ENCODE results near the gene PTPRK. TPM values are rescaled to one million over a fixed set of nuclear protein-coding genes. Genes with fewer than 3 reads are reported as not detected.

PTPRK gene
- total and polyA plus RNA-seq, 5 donors, result 9.6 to 45.7 (median 42.7) TPM

GRCh38 chr6:128412680-128413079 is 107.7 kb downstream of the PTPRK start:
- WGBS, result 81% methylated on average over 4 of the region's 4 CpGs

GRCh38 chr6:128410584-128410983 is 109.8 kb downstream of the PTPRK start:
- Histone ChIP-seq H3K9me3 (ENCODE audit: control insufficient read depth, low read length) (no peaks in the 10 kb centered on the region), H3K27ac (ENCODE audit: low read length) (no peak overlapping the region), H3K4me3 (ENCODE audit: low read length) (no peak overlapping the region), H3K27me3 (ENCODE audit: control insufficient read depth, insufficient read depth) (no peaks in the 10 kb centered on the region), H3K4me1 (ENCODE audit: control insufficient read depth, insufficient read depth, low read length) (peaks cover 3% of the 10 kb centered on the region)
- WGBS, result 80% methylated on average over 4 of the region's 4 CpGs
- intact Hi-C loops (cut with DNase I), result no loop called here
- no peak for DNase-seq
- no peak for ATAC-seq

More at GRCh38 chr6:128412680-128413079, 107.7 kb downstream of the PTPRK start:
- ATAC-seq (no peak), DNase-seq (no peak)
- Histone ChIP-seq H3K4me3 (ENCODE audit: low read length) (no peak overlapping the region), H3K4me1 (ENCODE audit: control insufficient read depth, insufficient read depth, low read length) (peaks cover 3% of the 10 kb centered on the region), H3K27me3 (ENCODE audit: control insufficient read depth, insufficient read depth) (no peaks in the 10 kb centered on the region), H3K9me3 (ENCODE audit: control insufficient read depth, low read length) (no peaks in the 10 kb centered on the region), H3K27ac (ENCODE audit: low read length) (no peak overlapping the region)
- intact Hi-C loops (cut with DNase I), result no loop called here

GRCh38 chr6:128409003-128409402 is 111.4 kb downstream of the PTPRK start:
- Histone ChIP-seq H3K9me3 (ENCODE audit: control insufficient read depth, low read length) (no peaks in the 10 kb centered on the region), H3K4me1 (ENCODE audit: control insufficient read depth, insufficient read depth, low read length) (peaks cover 3% of the 10 kb centered on the region), H3K27ac (ENCODE audit: low read length) (no peak overlapping the region), H3K4me3 (ENCODE audit: low read length) (no peak overlapping the region), H3K27me3 (ENCODE audit: control insufficient read depth, insufficient read depth) (no peaks in the 10 kb centered on the region)
- ATAC-seq, result no peak
- intact Hi-C loops (cut with DNase I), result no loop called here
- DNase-seq, result no peak
- 69% methylated on average over 1 of the region's 1 CpG for WGBS

- Histone ChIP-seq H3K9me3 (ENCODE audit: control insufficient read depth, low read length) (no peaks in the 10 kb centered on the region), H3K27me3 (ENCODE audit: control insufficient read depth, insufficient read depth) (no peaks in the 10 kb centered on the region), H3K27ac (ENCODE audit: low read length) (no peak overlapping the region), H3K4me1 (ENCODE audit: control insufficient read depth, insufficient read depth, low read length) (peaks cover 3% of the 10 kb centered on the region), H3K4me3 (ENCODE audit: low read length) (no peak overlapping the region)
- ATAC-seq, result no peak
- WGBS, result 100% methylated on average over 1 of the region's 1 CpG
- intact Hi-C loops (cut with DNase I), result no loop called here
- DNase-seq, result no peak
Measured at GRCh38 chr6:128406453-128406852, 113.9 kb downstream of the PTPRK start.

GRCh38 chr6:128403618-128404444 is 116.6 kb downstream of the PTPRK start:
- Histone ChIP-seq H3K4me3 (ENCODE audit: low read length) (no peak overlapping the region), H3K27ac (ENCODE audit: low read length) (no peak overlapping the region), H3K9me3 (ENCODE audit: control insufficient read depth, low read length) (no peaks in the 10 kb centered on the region), H3K4me1 (ENCODE audit: control insufficient read depth, insufficient read depth, low read length) (no peaks in the 10 kb centered on the region), H3K27me3 (ENCODE audit: control insufficient read depth, insufficient read depth) (no peaks in the 10 kb centered on the region)
- ATAC-seq (no peak), DNase-seq (no peak)
- WGBS, result 94% methylated on average over 4 of the region's 4 CpGs
- intact Hi-C loops (cut with DNase I), result no loop called here

GRCh38 chr6:128400875-128401274 is 119.5 kb downstream of the PTPRK start:
- DNase-seq (no peak), ATAC-seq (no peak)
- no peak overlapping the region for H3K27ac ChIP-seq (ENCODE audit: low read length)
- H3K4me3 ChIP-seq (ENCODE audit: low read length), result no peak overlapping the region
- 67% methylated on average over 4 of the region's 4 CpGs for WGBS
- H3K27me3 ChIP-seq (ENCODE audit: control insufficient read depth, insufficient read depth), result no peaks in the 10 kb centered on the region
- no peaks in the 10 kb centered on the region for H3K9me3 ChIP-seq (ENCODE audit: control insufficient read depth, low read length)
- peaks cover 2% of the 10 kb centered on the region for H3K4me1 ChIP-seq (ENCODE audit: control insufficient read depth, insufficient read depth, low read length)
- intact Hi-C loops (cut with DNase I), result no loop called here

GRCh38 chr6:128397996-128398395 is 122.4 kb downstream of the PTPRK start:
- peaks cover 2% of the 10 kb centered on the region for H3K4me1 ChIP-seq (ENCODE audit: control insufficient read depth, insufficient read depth, low read length)
- H3K4me3 ChIP-seq (ENCODE audit: low read length), result no peak overlapping the region
- H3K9me3 ChIP-seq (ENCODE audit: control insufficient read depth, low read length), result no peaks in the 10 kb centered on the region
- no peak for DNase-seq
- H3K27me3 ChIP-seq (ENCODE audit: control insufficient read depth, insufficient read depth), result no peaks in the 10 kb centered on the region
- intact Hi-C loops (cut with DNase I), result no loop called here
- H3K27ac ChIP-seq (ENCODE audit: low read length), result no peak overlapping the region
- no peak for ATAC-seq
- 96% methylated on average over 9 of the region's 9 CpGs for WGBS

GRCh38 chr6:128395596-128395995 is 124.8 kb downstream of the PTPRK start:
- H3K9me3 ChIP-seq (ENCODE audit: control insufficient read depth, low read length), result no peaks in the 10 kb centered on the region
- no peak overlapping the region for H3K27ac ChIP-seq (ENCODE audit: low read length)
- H3K4me1 ChIP-seq (ENCODE audit: control insufficient read depth, insufficient read depth, low read length), result peaks cover 2% of the 10 kb centered on the region
- intact Hi-C loops (cut with DNase I), result no loop called here
- no peak overlapping the region for H3K4me3 ChIP-seq (ENCODE audit: low read length)
- DNase-seq (no peak), ATAC-seq (no peak)
- no peaks in the 10 kb centered on the region for H3K27me3 ChIP-seq (ENCODE audit: control insufficient read depth, insufficient read depth)
- 89% methylated on average over 3 of the region's 3 CpGs for WGBS

- no peak for DNase-seq
- ATAC-seq, result no peak
- Histone ChIP-seq H3K4me3 (ENCODE audit: low read length) (no peak overlapping the region), H3K27me3 (ENCODE audit: control insufficient read depth, insufficient read depth) (no peaks in the 10 kb centered on the region), H3K4me1 (ENCODE audit: control insufficient read depth, insufficient read depth, low read length) (peaks cover 2% of the 10 kb centered on the region), H3K27ac (ENCODE audit: low read length) (no peak overlapping the region), H3K9me3 (ENCODE audit: control insufficient read depth, low read length) (no peaks in the 10 kb centered on the region)
- 63% methylated on average over 3 of the region's 3 CpGs for WGBS
- intact Hi-C loops (cut with DNase I), result no loop called here
Measured at GRCh38 chr6:128395188-128395587, 125.2 kb downstream of the PTPRK start.

- H3K9me3 ChIP-seq (ENCODE audit: control insufficient read depth, low read length), result no peaks in the 10 kb centered on the region
- intact Hi-C loops (cut with DNase I), result no loop called here
- DNase-seq (no peak), ATAC-seq (no peak)
- 100% methylated on average over 1 of the region's 1 CpG for WGBS
- H3K27ac ChIP-seq (ENCODE audit: low read length), result no peak overlapping the region
- H3K27me3 ChIP-seq (ENCODE audit: control insufficient read depth, insufficient read depth), result no peaks in the 10 kb centered on the region
- H3K4me1 ChIP-seq (ENCODE audit: control insufficient read depth, insufficient read depth, low read length), result peaks cover 2% of the 10 kb centered on the region
- H3K4me3 ChIP-seq (ENCODE audit: low read length), result no peak overlapping the region
Measured at GRCh38 chr6:128394167-128394566, 126.2 kb downstream of the PTPRK start.

GRCh38 chr6:128389820-128390534 is 130.4 kb downstream of the PTPRK start:
- Histone ChIP-seq H3K27me3 (ENCODE audit: control insufficient read depth, insufficient read depth) (no peaks in the 10 kb centered on the region), H3K9me3 (ENCODE audit: control insufficient read depth, low read length) (no peaks in the 10 kb centered on the region), H3K4me1 (ENCODE audit: control insufficient read depth, insufficient read depth, low read length) (no peaks in the 10 kb centered on the region), H3K4me3 (ENCODE audit: low read length) (no peak overlapping the region), H3K27ac (ENCODE audit: low read length) (no peak overlapping the region)
- no peak for ATAC-seq
- intact Hi-C loops (cut with DNase I), result no loop called here
- no peak for DNase-seq
- WGBS, result 37% methylated on average over 4 of the region's 4 CpGs
